Head of caudate nucleus (tissue), 42 donors: ENCODE data around the gene GPC4.

Experiments
- DNase-seq, 42 donors: peaks; one replicate each; pipeline versions ENCODE4 v3.0.0 to v3.0.0-alpha.2; 2020 to 2021; ENCODE audit warnings: mixed read lengths in 7 of 42
- intact Hi-C: fragments of 100-400 bp; cut with DNase I; formaldehyde crosslinking; loops from one replicate; pipeline ENCODE4 v1.15.0; 2022

Gene GPC4

DNA sequence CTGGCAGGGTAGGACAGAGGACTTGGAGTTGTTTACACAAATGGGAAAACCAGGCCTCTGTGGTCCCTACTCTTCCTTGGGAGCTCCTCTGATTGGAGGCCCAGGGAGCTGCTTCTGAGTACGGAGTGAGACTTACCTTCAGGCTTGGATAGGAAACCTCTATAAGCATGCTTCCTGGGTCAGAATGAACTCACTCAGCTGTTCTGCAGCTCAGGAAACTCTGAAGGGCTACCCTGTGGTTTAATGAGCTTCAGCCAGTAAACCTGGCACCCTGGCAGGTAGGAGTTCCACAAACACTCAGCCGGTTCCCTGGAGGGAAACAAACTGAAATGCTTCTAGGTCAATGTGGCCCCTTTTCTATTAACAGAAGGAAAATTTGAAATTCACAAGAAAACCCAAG lies 146.1 kb downstream of the GPC4 start:
- intact Hi-C loops = no loop called here
- DNase-seq = no peak

DNA sequence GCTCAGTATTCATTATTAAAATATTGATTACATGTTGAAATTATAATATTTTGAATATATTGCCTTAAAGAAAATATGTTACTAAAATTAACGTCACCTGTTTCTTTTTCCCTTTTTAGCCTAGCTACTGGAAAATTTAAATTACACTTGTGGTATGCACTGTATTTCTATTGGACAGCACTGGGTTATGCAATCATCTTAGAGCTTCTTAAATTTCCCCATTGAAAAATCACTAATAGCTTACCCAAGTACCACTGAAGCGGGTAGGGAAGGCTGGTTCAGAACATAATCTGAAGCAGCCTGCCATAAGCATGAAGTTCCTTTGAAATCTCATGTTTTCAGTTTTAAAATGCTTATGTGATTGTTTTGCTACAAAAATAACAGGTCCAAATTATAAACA lies 147.7 kb downstream of the GPC4 start:
- intact Hi-C loops = no loop called here
- DNase-seq = no peak

GRCh38 chrX:133265331-133265730 lies 150.0 kb downstream of the GPC4 start:
- intact Hi-C loops = no loop called here
- DNase-seq = peak in 2 of 42 donors; percentile 4 to 11

DNA sequence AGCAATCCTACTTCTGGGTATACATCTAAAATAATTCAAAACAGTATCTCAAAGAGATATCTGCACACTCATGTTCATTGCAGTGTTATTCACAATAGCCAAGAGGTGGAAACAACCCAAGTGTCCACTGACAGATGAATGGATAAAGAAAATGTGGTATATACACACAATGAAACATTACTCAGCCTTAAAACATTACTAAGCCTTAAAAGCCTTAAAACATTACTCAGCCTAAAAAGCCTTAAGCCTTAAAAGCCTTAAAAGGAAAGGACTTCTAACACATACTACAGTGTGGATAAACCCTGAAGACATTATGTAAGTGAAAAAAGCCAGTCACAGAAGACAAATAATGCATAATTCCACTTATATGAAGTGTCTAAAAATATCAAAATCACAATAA lies 156.8 kb downstream of the GPC4 start:
- DNase-seq = no peak
- intact Hi-C loops = no loop called here

DNA sequence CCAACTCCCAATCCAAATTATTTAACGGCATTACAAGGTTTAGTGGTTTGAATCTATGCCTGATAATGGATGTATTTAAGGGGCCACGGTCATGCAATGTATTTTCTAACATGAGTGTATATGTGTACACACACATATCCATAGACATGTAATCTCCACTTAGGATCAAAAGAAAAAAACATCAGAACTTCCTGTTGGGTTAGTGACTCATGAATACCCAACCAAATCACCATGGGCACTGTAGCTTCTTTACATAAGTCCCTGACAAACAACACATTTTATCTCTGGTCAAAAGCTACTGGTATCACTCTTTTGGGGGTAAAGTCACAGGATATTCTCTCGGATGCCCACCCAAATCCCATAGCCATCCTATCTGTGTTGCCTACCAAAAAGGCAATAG lies 160.6 kb downstream of the GPC4 start:
- no peak for DNase-seq
- intact Hi-C loops = no loop called here

- DNase-seq = no peak
- intact Hi-C loops = no loop called here
These were observed 164.1 kb downstream of the GPC4 start for GRCh38 chrX:133251204-133251603.

- intact Hi-C loops = no loop called here
- no peak for DNase-seq
These were observed 164.8 kb downstream of the GPC4 start for GRCh38 chrX:133250184-133251100.
